ENCODE results near the gene PSTK.

GRCh38 chr10:122974023-122974422, 6.2 kb upstream of the PSTK start:
- no peak for TF ChIP-seq POLR2AphosphoS5 (IDR thresholded peaks at IDR 0.05; ENCODE audit: low read depth, low read length)
- no peak for TF ChIP-seq POLR2A (IDR thresholded peaks at IDR 0.05; ENCODE audit: low read depth, low read length)
- no peak for TF ChIP-seq TAF1 (IDR thresholded peaks at IDR 0.05; ENCODE audit: borderline replicate concordance, low read depth, low read length)

Data from GM12892 (cell line).